ENCODE data around the gene LRMDA.

LRMDA gene

GRCh38 chr10:75410132-75411005, 21.1 kb upstream of the LRMDA start:
- DNase-seq (ENCODE audit: low read depth) = no peak
- TF ChIP-seq, protein P1, sequence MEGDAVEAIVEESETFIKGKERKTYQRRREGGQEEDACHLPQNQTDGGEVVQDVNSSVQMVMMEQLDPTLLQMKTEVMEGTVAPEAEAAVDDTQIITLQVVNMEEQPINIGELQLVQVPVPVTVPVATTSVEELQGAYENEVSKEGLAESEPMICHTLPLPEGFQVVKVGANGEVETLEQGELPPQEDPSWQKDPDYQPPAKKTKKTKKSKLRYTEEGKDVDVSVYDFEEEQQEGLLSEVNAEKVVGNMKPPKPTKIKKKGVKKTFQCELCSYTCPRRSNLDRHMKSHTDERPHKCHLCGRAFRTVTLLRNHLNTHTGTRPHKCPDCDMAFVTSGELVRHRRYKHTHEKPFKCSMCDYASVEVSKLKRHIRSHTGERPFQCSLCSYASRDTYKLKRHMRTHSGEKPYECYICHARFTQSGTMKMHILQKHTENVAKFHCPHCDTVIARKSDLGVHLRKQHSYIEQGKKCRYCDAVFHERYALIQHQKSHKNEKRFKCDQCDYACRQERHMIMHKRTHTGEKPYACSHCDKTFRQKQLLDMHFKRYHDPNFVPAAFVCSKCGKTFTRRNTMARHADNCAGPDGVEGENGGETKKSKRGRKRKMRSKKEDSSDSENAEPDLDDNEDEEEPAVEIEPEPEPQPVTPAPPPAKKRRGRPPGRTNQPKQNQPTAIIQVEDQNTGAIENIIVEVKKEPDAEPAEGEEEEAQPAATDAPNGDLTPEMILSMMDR (conservative IDR thresholded peaks at IDR 0.05; ENCODE audit: low read depth, low read length) = no peak
- no peak overlapping the region for H3K4me3 ChIP-seq (ENCODE audit: low read depth, low read length)

DNA sequence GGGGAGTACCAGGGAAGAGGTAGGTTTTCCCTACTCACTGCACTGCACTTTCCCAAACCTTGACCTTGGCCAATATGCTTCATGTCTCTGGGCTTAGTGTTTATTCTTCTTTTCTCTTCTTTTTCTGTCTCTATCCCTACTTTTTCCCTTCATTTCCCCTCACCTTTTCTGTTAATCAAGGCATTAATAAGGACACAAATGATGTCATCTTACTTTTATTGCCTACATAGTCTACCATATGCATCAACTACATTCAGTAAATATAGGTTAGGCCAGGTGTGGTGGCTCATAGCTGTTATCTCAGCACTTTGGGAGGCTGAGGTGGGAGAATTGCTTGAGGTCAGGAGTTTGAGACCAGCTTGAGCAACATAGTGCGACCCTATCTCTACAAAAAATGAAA, 16.9 kb upstream of the LRMDA start:
- H3K4me3 ChIP-seq (ENCODE audit: low read depth, low read length) = no peak overlapping the region
- DNase-seq (ENCODE audit: low read depth) = no peak
- TF ChIP-seq, protein P1 (conservative IDR thresholded peaks at IDR 0.05; ENCODE audit: low read depth, low read length) = no peak

DNA sequence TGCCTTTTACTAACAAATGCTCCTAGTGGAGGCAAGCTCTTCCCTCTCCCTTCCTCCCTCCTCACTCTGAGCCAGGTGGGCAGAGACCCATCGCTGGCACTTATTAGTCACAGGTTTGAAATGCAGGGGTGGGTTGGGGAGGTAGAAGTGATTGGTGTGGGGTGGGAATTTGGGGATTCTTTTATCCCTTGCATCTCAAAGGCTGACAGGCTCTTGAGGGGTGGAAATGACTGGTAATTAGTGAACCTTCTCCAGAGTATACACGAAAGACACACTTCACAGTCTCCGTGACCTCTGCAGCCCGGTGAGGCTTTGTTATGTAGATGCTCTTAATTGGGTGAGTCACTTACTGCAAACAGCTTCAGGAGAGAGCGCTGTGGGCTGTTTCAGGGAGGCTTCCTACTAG, 13.9 kb upstream of the LRMDA start:
- TF ChIP-seq, protein P1 (conservative IDR thresholded peaks at IDR 0.05; ENCODE audit: low read depth, low read length) = no peak
- H3K4me3 ChIP-seq (ENCODE audit: low read depth, low read length) = no peak overlapping the region
- DNase-seq (ENCODE audit: low read depth) = no peak

DNA sequence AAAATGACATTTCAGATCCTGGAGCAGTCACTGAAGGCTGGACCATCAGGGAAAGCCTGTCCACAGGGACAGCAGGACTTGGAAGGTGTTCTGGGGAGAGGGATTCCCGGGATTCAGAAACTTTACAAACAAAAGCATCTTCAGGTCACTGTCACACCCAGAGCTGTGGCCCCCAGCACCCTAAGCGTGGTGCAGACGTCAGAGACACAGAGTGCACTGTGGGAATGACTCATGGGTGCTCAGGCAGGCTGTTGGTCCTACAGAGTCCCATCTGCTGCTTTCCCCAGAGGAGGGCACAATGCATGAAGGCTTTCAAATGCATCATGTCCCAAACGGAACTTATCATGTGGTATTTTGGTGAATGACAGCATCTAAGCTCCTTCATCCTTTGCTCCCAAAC, 13.1 kb upstream of the LRMDA start:
- no peak overlapping the region for H3K4me3 ChIP-seq (ENCODE audit: low read depth, low read length)
- DNase-seq (ENCODE audit: low read depth) = no peak
- TF ChIP-seq, protein P1 (conservative IDR thresholded peaks at IDR 0.05; ENCODE audit: low read depth, low read length) = no peak

- H3K4me3 ChIP-seq (ENCODE audit: low read depth, low read length) = no peak overlapping the region
- TF ChIP-seq, protein P1 (conservative IDR thresholded peaks at IDR 0.05; ENCODE audit: low read depth, low read length) = no peak
Observed at GRCh38 chr10:75418712-75419111, 12.7 kb upstream of the LRMDA start.

DNA sequence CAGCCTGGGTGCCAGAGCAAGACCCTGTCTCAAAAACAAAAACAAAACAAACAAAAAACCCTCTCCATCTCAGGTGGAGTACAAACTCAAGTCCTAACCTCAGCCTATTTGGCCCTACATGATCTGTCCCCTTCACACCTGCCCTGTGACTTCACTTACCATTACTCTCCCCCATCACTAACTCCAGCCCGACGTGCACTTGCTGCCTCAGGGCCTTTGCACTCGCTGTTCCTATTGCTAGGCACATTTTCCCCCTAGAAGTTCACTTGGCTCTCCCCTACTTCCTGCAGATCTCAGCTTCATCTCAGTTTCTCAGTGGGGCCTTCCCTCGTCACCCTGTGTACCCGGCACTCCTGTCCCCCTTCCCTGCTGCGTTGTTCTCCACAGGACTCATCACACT, 8.5 kb upstream of the LRMDA start:
- H3K4me3 ChIP-seq (ENCODE audit: low read depth, low read length) = no peak overlapping the region
- TF ChIP-seq, protein P1 (conservative IDR thresholded peaks at IDR 0.05; ENCODE audit: low read depth, low read length) = no peak
- no peak for DNase-seq (ENCODE audit: low read depth)

More at GRCh38 chr10:75418712-75419111, 12.7 kb upstream of the LRMDA start:
- no peak for DNase-seq (ENCODE audit: low read depth)

- TF ChIP-seq, protein P1 (conservative IDR thresholded peaks at IDR 0.05; ENCODE audit: low read depth, low read length) = no peak
- H3K4me3 ChIP-seq (ENCODE audit: low read depth, low read length) = no peak overlapping the region
- DNase-seq (ENCODE audit: low read depth) = no peak
Observed at GRCh38 chr10:75424571-75424970, 6.9 kb upstream of the LRMDA start.
